GM06990 (cell line): ENCODE results near the gene HAAO.

Experiments
- DNase-seq: peaks from one replicate; pipeline ENCODE4 v3.0.0-alpha.2; 2011; ENCODE audit not compliant: insufficient read length; ENCODE audit errors: extremely low read depth
- H3K27me3 ChIP-seq: replicated peaks from 2 replicates; pipeline ENCODE4 v1.6.0; 2011; ENCODE audit warnings: low read length; ENCODE audit not compliant: control insufficient read depth, insufficient read depth
- H3K36me3 ChIP-seq: 2 replicates; pipeline ENCODE4 v1.5.1; 2011; ENCODE audit warnings: low read length; ENCODE audit not compliant: control insufficient read depth, insufficient read depth
- H3K4me3 ChIP-seq: replicated peaks from 2 replicates; pipeline ENCODE4 v1.5.1; 2011; ENCODE audit warnings: low read depth, mild to moderate bottlenecking, control low read depth, low read length
- CTCF ChIP-seq: IDR thresholded peaks from 2 replicates; pipeline ENCODE4 v1.5.1; 2011; ENCODE audit warnings: low read length, control low read depth, mild to moderate bottlenecking, inconsistent platforms; ENCODE audit not compliant: insufficient read depth, poor library complexity, severe bottlenecking

The HAAO gene

DNA sequence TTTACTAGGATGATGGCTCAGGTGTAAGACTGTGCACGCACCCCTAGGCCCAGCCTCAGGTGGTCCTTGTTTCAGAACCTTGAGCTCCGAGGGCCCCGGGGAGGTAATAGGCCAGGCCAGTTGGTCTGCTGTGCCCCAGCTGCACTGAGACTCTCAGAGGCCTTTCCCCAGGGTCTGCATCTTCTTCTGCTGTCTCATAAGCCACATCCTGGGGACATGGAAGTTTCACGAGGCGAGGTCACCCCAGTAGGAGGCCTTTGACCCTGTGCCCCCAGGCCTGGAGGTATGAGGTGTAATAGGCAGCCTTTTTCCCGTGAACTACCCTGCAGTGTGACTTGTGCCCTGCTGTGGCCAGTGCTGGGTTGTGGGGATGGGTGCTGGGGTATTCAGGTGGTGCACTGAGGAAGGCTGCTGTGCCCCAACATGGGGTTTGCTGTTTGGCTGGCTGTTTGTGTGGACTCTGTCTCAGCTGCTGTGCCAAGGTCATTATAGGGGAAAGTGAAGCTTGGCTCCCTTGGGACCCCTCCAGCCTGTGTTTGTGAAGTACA, 35.3 kb downstream of the HAAO start:
- TF ChIP-seq CTCF = no peak
- Histone ChIP-seq H3K27me3 (no peaks in the 10 kb centered on the region), H3K4me3 (no peak overlapping the region), H3K36me3 (no peaks in the 10 kb centered on the region; the same call in 1 of the 2 replicates)
- no peak for DNase-seq

DNA sequence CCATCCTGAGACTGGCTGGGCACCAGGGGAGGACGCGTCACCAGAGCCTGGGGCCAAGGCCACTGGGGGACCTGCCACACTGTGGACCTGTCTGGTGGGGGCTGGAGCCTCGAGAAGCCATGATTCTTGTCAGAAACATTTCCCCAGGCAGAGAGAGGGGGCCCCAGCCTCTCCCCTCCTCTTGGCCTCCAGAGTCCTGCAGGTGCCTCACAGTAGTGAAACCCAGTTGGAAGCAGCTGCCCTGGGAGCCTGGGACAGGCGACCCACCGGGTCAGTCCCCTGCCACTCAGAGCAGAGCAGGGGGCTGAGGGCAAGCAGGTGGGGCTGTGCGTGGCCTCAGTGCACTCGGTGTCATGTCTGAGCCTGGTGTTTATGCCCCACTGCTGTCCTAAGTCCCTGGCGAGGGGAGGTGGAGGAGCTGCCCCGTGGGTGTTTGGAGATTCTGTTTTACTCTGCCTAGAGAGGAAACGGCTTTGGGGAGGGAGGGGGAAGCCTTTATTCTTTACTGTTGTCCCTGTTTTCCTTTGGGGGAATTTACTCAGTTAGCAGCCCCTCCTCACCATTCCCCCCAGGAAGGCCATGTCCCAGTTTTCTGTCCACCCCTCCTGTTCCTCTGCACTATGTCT, 36.1 kb downstream of the HAAO start:
- no peak for TF ChIP-seq CTCF
- no peak for DNase-seq
- no peaks in the 10 kb centered on the region for H3K27me3 ChIP-seq
- no peaks in the 10 kb centered on the region; the same call in 1 of the 2 replicates for H3K36me3 ChIP-seq
- no peak overlapping the region for H3K4me3 ChIP-seq

DNA sequence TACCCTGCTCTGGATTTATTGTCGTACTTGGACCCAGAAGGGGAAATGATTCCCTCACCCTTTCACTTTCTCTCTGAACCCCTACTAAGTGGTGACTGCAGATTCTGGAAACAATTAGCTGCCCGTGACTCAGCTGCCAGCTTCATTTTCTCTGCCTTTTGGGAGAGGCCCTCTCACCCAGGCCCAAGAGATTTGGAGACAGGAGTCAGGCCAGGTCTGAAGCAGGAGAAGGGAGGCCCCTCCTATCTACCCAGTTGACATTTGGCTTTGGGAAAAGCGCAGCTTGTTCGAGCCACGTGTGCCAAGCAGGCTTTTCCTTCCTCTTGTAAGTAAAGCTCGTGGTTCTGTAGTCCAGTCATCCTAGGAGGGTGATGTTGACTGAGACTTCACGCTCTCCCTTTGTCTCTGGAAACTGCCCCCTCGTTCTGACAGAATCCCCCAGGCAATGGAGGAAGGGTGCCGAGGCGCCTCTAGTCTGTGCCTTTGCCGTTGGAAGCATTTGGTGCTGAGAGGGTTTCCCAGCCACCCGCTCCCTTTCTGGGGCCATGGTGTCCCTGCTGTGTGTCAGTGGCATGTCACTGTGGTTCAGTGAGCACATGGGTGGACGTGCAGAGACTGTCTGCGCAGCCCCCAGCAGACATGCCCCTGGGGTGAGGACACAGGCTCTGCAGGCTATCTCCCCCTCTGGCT, 37.0 kb downstream of the HAAO start:
- no peak for DNase-seq
- Histone ChIP-seq H3K36me3 (no peaks in the 10 kb centered on the region; the same call in 1 of the 2 replicates), H3K27me3 (no peaks in the 10 kb centered on the region), H3K4me3 (no peak overlapping the region)
- no peak for TF ChIP-seq CTCF

- Histone ChIP-seq H3K27me3 (no peaks in the 10 kb centered on the region), H3K36me3 (no peaks in the 10 kb centered on the region; the same call in 1 of the 2 replicates), H3K4me3 (no peak overlapping the region)
- no peak for TF ChIP-seq CTCF
- no peak for DNase-seq
These were observed 37.6 kb downstream of the HAAO start for GRCh38 chr2:42754776-42755140.

- peak; percentile 64 for DNase-seq
- H3K27me3 ChIP-seq = no peaks in the 10 kb centered on the region
- H3K36me3 ChIP-seq = no peaks in the 10 kb centered on the region; the same call in 1 of the 2 replicates
- no peak overlapping the region for H3K4me3 ChIP-seq
- TF ChIP-seq CTCF = no peak
These were observed 38.2 kb downstream of the HAAO start for GRCh38 chr2:42754021-42754775.
